ENCODE data around the gene ACER2. TPM values are rescaled to one million over a fixed set of nuclear protein-coding genes. Genes with fewer than 3 reads are reported as not detected.

Gene ACER2
- total RNA-seq, 3 donors from 2014 or later = 0.65 to 0.87 (median 0.76) TPM

DNA sequence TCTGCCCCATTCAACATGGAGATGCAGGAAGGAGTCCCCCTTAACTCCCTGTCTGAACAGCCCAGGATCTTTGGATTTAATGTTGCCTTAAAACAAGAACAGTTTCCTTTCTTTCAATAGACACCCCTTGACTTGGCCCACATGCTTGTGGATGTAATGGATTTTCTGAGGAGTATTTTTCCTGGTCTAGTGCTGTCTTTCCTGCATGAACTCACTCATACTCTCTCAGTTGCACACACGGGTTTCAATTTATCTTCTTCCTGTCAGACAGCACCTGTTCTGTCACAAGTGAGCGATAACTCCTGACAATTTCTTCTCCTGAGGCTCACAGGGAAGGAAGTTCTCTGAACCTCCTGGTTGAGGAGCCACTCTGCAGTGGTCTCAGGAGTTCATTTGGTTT lies 85.1 kb downstream of the ACER2 start:
- Mint-ChIP-seq H3K27me3 (ENCODE audit: low read depth) (peaks cover 2% of the 10 kb centered on the region), H3K9me3 (no peaks in the 10 kb centered on the region), H3K4me3 (no peak overlapping the region), H3K4me1 (ENCODE audit: low read depth) (peaks cover 11% of the 10 kb centered on the region), H3K36me3 (ENCODE audit: insufficient read depth) (no peaks in the 10 kb centered on the region)
- no peak for ATAC-seq
- DNase-seq = no peak

DNA sequence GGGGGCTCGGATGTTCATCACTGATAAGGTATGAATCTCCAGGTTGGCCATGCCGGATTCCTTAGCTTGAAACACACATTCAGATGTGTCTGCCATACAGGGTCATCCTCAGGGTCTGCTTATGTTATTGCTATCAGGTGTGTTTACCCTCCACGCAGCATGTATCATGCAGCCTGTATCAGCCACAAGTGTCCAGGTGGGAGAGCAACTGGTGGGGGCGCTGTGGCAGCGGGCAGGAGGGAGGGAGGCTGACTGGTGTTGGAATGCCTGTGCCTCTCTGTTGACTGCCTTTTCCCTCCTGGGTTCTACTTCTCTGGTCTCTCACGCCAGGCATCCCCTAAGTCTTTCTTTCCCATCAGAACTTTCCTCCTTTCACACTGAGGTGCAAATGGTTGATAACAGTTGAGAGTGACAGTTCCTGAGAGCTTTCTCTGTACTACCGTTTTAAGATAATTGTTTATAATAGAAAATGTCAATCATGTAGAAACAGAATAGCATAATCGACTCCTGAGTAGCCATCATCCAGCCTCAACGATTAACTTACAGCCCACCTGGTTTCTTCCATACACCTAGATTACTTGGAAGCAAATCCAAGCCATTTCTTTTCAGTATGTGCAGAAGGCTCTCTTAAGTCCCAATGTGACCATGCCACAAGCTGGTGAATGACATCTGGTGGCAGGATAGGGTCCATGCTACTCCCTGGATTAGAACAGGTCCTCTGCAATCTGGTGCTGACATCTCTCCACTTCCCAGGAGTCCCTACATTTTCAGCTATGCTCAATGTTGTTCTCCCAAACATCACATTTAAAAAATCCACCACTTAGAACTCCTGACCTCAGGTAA lies 86.6 kb downstream of the ACER2 start:
- H3K4me1 Mint-ChIP-seq (ENCODE audit: low read depth) = peaks cover 11% of the 10 kb centered on the region
- DNase-seq (no peak), ATAC-seq (no peak)
- no peaks in the 10 kb centered on the region for H3K36me3 Mint-ChIP-seq (ENCODE audit: insufficient read depth)
- H3K9me3 Mint-ChIP-seq = no peaks in the 10 kb centered on the region
- peaks cover 2% of the 10 kb centered on the region for H3K27me3 Mint-ChIP-seq (ENCODE audit: low read depth)
- no peak overlapping the region for H3K4me3 Mint-ChIP-seq

DNA sequence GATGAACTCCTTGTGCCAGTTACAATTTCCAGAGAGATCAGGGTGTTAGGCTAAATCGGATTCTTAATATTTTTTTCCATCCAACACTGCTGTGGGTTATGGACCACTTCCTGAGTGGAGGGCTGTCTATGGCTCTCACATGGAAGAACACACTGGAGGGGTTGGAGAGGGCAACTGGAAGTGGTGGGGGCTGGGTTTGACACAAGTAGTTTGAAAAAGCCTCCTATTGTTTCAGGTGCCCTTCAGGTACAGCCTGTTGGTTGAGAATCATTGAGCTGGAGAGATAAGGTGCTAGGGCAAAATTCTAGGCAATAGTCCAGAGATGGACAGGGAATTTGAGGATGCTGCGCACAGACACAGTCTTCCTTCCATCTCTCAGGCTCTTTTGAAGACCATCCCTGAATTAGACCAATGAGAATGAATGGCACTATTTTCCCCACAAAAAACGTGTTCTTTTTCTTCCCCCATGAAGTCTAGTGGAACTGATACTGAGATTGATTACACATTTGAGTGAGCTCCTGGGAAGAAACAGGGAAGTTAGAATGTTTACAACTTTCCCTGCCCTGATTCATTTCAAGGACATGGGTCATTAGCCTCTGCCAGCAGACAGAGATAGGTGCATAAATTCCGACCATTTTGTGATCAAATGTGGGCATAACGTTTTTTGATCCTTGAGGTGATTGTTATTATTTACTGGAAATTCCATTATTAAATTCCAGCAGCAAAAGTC lies 87.7 kb downstream of the ACER2 start:
- Mint-ChIP-seq H3K9me3 (no peaks in the 10 kb centered on the region), H3K4me1 (ENCODE audit: low read depth) (peaks cover 11% of the 10 kb centered on the region), H3K36me3 (ENCODE audit: insufficient read depth) (no peaks in the 10 kb centered on the region), H3K27me3 (ENCODE audit: low read depth) (peaks cover 6% of the 10 kb centered on the region), H3K4me3 (no peak overlapping the region)
- DNase-seq (no peak), ATAC-seq (no peak)

DNA sequence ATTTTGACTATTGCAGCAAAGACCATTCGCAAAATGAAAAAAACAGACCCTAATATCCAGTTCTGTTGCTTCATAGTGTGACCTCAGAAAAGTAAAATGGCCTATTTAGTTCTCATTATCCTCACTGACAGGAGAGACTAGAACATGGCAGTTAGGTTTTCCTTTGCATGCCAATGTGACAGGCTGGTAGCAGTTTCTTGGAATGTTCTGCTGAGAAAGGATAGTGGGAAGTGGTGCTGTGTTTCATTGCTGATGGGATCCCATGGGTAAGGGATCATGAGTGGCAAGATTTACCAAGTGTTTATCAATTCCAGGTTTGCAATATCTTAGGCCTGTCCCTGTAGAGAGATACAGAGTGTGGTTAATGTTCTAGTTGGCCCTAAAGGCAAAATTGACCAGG lies 88.5 kb downstream of the ACER2 start:
- Mint-ChIP-seq H3K36me3 (ENCODE audit: insufficient read depth) (no peaks in the 10 kb centered on the region), H3K9me3 (no peaks in the 10 kb centered on the region), H3K4me1 (ENCODE audit: low read depth) (peaks cover 11% of the 10 kb centered on the region), H3K4me3 (no peak overlapping the region), H3K27me3 (ENCODE audit: low read depth) (peaks cover 6% of the 10 kb centered on the region)
- no peak for DNase-seq
- ATAC-seq = no peak

DNA sequence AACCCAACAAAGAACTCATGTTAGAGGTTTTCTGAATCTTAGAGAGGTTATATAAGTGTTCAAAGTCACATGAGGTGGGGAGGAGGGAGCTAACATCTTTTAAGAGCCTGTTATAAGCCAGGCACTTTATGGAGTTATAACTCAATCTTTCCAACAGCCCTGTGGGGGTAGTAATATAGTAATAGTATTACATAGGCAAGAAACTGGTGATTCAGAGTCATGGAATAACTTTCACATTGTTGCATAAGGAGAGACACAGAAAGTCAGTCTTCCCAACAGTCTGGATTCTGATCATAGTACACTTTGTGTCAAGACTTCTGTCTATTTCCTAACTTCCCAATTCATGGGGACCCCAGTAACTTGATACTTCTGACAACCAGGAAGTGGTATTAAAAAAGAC lies 89.2 kb downstream of the ACER2 start:
- Mint-ChIP-seq H3K4me3 (no peak overlapping the region), H3K36me3 (ENCODE audit: insufficient read depth) (no peaks in the 10 kb centered on the region), H3K9me3 (no peaks in the 10 kb centered on the region), H3K27me3 (ENCODE audit: low read depth) (peaks cover 8% of the 10 kb centered on the region), H3K4me1 (ENCODE audit: low read depth) (peaks cover 8% of the 10 kb centered on the region)
- DNase-seq (no peak), ATAC-seq (no peak)

Other genes starting within 250 kb of the ACER2 start
- 10 to 100 TPM in 1 of 3 donors, 1 to 10 TPM in 2; 9.0 to 11.3 (median 9.7) TPM for gene DENND4C, start 178.3 kb upstream of the ACER2 start, total RNA-seq
- 1,000 to 10,000 TPM; 3,044 to 3,307 (median 3,093) TPM for gene RPS6, start 28.8 kb upstream of the ACER2 start, total RNA-seq

Data from activated T-cell treated with anti-CD3 and anti-CD28 coated beads, Interleukin-2, amount 50 U/mL, for 4 hours (primary cell).